Measurements from ENCODE around the gene C5orf34.
"Not testable (repeated sequence)": the region's sequence is repeated elsewhere in the genome, so short reads cannot be mapped to it uniquely, and the experiment has no call there.

The C5orf34 gene, protein sequence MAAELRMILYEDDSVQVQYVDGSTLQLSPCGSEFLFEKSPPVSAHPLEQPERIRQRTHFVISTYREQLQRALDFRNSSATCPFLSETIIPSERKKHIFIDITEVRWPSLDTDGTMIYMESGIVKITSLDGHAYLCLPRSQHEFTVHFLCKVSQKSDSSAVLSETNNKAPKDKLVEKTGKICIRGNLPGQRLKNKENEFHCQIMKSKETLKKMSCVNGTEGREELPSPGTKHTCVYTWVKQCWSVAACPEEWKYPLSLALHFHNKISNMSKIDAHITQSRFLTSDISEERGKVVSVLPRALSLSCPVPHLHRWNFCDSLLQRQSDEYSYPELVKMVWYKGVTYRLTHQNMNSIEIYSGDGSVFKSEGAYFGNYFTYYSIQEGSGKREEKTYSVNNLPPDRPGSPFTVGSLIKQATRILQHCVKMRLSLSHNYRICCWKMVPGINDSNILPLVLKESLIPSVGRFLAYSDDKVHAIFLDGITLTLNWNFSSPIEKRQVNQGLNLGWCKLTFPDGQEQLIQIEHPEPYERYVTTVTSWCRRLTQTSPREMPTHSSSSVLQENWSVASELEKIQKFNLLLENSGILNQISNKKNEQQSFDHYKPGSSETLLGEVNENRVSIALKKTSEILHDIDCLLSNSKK

DNA sequence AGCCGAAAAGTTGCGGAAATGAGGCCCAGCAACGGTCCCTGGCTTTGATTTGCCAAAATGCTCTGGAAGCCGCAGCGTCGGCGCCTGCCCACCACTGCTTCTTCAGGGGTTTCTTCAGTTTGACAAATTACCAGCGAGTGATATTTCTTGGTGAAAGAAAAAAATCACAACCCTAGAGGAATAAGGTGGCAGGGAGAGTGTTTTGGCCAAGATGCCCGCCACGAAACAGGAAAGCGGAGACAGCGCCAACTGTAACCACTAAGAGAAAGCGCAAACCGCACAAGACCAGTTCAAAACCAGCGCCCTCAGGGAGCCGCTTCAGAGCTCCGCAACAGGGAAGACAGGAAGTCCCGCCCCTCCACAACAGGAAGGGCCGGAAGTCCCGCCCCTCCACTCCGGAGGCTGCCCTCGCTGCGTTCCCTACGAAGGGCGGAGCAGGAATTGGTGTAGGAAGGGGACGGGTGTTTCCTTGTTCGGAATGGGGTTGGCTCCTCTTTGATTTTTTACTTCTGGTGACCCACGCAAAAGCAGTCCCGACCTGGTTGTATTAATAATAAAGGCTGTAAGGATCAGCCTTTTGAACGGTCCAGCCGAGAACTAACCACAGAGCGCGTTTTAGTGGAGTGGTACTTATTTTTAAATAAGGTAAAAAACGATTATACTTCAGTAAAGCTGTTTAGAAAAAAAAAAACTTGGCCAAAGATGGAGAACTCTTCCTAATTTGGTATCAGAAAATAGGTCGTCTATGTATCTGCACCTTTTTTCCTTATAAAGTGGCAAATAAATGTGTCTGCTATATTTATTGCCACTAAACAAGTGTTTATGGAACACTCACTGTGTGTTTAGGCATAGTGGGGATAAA is at the start of gene C5orf34:
C5orf34 (minus strand) TSS at position 333 of the 862 bp plus-strand sequence. CDS start 5,809 bp downstream, outside the sequence.
- Histone ChIP-seq H3K4me1 (ENCODE audit: control insufficient read depth, insufficient read depth, low read length) (peaks cover 12% of the 10 kb centered on the region; the same call in 1 of the 2 replicates), H3K9ac (ENCODE audit: low read depth, low read length) (peak within 1 kb of the TSS; percentile 93), H3K9me3 (ENCODE audit: control insufficient read depth, insufficient read depth, low read length) (peaks cover 5% of the 10 kb centered on the region; the same call in 1 of the 2 replicates), H3K27me3 (ENCODE audit: control insufficient read depth, insufficient read depth, low read length) (no peaks in the 10 kb centered on the region), H3K36me3 (ENCODE audit: control insufficient read depth, insufficient read depth, low read length) (no peaks in the 10 kb centered on the region), H3K27ac (ENCODE audit: low read depth, low read length) (peak within 1 kb of the TSS; percentile 94), H3K4me3 (ENCODE audit: low read depth, low read length) (peak within 1 kb of the TSS; percentile 83)

DNA sequence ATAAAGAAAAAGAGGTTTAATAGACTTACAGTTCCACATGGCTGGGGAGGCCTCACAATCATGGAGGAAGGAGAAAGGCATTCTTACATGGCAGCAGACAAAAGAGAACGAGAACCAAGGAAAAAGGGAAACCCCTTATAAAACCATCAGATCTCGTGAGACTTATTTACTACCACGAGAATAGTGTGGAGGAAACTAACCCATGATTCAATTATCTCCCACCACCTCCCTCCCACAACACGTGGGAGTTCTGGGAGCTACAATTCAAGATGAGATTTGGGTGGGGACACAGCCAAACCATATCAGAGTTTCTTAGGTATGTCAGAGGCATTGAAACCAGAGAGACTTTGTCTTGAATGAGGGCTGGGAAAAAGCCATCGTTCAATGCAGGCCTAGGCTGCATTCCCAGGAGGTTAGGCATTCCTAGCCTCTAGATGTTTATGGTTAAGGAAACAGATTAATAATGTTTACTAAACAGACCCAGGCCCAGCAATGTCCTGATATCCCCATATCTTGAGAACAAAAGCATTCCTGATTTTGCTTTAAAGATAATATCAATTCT is 49.4 kb upstream of the C5orf34 start:
- Histone ChIP-seq H3K27ac (ENCODE audit: low read depth, low read length) (no peak overlapping the region), H3K4me3 (ENCODE audit: low read depth, low read length) (no peak overlapping the region), H3K36me3 (ENCODE audit: control insufficient read depth, insufficient read depth, low read length) (no peaks in the 10 kb centered on the region), H3K4me1 (ENCODE audit: control insufficient read depth, insufficient read depth, low read length) (no peaks in the 10 kb centered on the region; the same call in 1 of the 2 replicates), H3K9me3 (ENCODE audit: control insufficient read depth, insufficient read depth, low read length) (no peaks in the 10 kb centered on the region), H3K27me3 (ENCODE audit: control insufficient read depth, insufficient read depth, low read length) (no peaks in the 10 kb centered on the region), H3K9ac (ENCODE audit: low read depth, low read length) (no peak overlapping the region)

DNA sequence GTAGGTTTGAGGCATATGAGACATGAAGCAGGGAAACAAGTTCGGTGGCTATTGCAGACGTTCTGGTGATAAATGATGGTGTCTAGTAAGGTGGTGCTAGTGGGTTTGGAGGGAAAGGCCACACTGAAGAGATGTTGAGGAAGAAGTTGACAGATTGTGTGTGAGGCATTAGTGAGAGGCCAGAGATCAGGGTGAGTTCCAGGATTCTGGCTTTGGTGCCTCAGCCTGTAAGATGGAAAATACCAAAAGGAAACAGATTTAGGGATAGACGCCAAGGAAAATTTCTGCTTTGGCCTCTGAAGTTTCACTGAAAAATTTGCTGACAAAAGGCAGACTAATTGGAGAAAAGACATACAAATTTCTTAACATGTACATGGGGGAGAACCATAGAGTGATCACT is 48.4 kb upstream of the C5orf34 start:
- no peak overlapping the region for H3K4me3 ChIP-seq (ENCODE audit: low read depth, low read length)
- H3K27me3 ChIP-seq (ENCODE audit: control insufficient read depth, insufficient read depth, low read length), result no peaks in the 10 kb centered on the region

GRCh38 chr5:43561356-43561755 is 46.4 kb upstream of the C5orf34 start:
- H3K36me3 ChIP-seq (ENCODE audit: control insufficient read depth, insufficient read depth, low read length), result no peaks in the 10 kb centered on the region
- no peak overlapping the region for H3K27ac ChIP-seq (ENCODE audit: low read depth, low read length)
- H3K4me3 ChIP-seq (ENCODE audit: low read depth, low read length), result no peak overlapping the region
- peaks cover 3% of the 10 kb centered on the region for H3K4me1 ChIP-seq (ENCODE audit: control insufficient read depth, insufficient read depth, low read length)
- no peak overlapping the region for H3K9ac ChIP-seq (ENCODE audit: low read depth, low read length)
- H3K9me3 ChIP-seq (ENCODE audit: control insufficient read depth, insufficient read depth, low read length), result no peaks in the 10 kb centered on the region
- H3K27me3 ChIP-seq (ENCODE audit: control insufficient read depth, insufficient read depth, low read length), result no peaks in the 10 kb centered on the region

More for the DNA sequence above, 48.4 kb upstream of the C5orf34 start:
- H3K9me3 ChIP-seq (ENCODE audit: control insufficient read depth, insufficient read depth, low read length), result no peaks in the 10 kb centered on the region
- no peaks in the 10 kb centered on the region for H3K36me3 ChIP-seq (ENCODE audit: control insufficient read depth, insufficient read depth, low read length)
- no peak overlapping the region for H3K9ac ChIP-seq (ENCODE audit: low read depth, low read length)
- no peaks in the 10 kb centered on the region; the same call in 1 of the 2 replicates for H3K4me1 ChIP-seq (ENCODE audit: control insufficient read depth, insufficient read depth, low read length)
- H3K27ac ChIP-seq (ENCODE audit: low read depth, low read length), result no peak overlapping the region

GRCh38 chr5:43560128-43560527 is 45.2 kb upstream of the C5orf34 start:
- no peaks in the 10 kb centered on the region for H3K27me3 ChIP-seq (ENCODE audit: control insufficient read depth, insufficient read depth, low read length)
- H3K9me3 ChIP-seq (ENCODE audit: control insufficient read depth, insufficient read depth, low read length), result no peaks in the 10 kb centered on the region
- peaks cover 4% of the 10 kb centered on the region for H3K36me3 ChIP-seq (ENCODE audit: control insufficient read depth, insufficient read depth, low read length)
- no peak overlapping the region for H3K9ac ChIP-seq (ENCODE audit: low read depth, low read length)
- H3K4me1 ChIP-seq (ENCODE audit: control insufficient read depth, insufficient read depth, low read length), result peaks cover 7% of the 10 kb centered on the region
- no peak overlapping the region for H3K27ac ChIP-seq (ENCODE audit: low read depth, low read length)
- H3K4me3 ChIP-seq (ENCODE audit: low read depth, low read length), result no peak overlapping the region

DNA sequence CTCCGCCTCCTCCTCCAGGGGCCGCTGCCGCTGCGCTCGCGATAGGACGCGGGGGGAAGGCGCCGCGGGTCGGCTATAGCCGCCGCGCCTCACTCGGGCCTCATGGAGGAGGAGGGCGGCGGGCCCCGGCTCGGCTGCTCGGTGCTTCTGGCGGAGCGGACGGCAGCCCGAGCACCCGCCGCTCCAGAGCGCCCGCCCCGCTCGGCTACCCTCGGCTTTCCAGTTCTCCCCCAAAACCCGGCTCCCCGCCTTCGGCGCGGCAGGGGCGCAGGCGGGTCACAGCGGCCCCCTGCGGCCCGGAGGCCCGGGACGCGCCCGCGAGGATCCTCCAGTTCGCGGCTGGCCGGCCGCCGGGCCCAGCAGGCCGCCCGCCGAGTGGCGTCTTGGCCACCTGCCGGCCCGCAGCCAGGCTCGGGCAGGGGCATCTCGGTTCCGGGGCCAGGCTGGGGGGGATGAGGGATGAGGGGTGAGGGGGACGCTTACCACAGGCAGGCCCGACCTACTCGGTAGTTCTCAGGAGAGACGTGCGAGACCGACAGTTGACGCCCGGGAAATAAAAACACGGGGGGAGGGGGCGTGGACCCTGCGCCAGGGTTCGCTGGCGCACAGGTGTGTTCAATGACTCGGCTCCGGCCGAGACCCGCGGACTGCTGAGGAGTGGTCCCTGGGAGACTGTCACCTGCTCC is 42.1 kb upstream of the C5orf34 start, which contains the start of gene PAIP1:
PAIP1 (minus strand) TSS at position 221 of the 686 bp plus-strand sequence. CDS start 231 bp downstream, outside the sequence.
- Histone ChIP-seq H3K4me1 (ENCODE audit: control insufficient read depth, insufficient read depth, low read length) (peaks cover 27% of the 10 kb centered on the region), H3K36me3 (ENCODE audit: control insufficient read depth, insufficient read depth, low read length) (peaks cover 35% of the 10 kb centered on the region), H3K9ac (ENCODE audit: low read depth, low read length) (peak within 1 kb of the TSS; percentile 98), H3K27me3 (ENCODE audit: control insufficient read depth, insufficient read depth, low read length) (no peaks in the 10 kb centered on the region), H3K27ac (ENCODE audit: low read depth, low read length) (peak within 1 kb of the TSS; percentile 97), H3K9me3 (ENCODE audit: control insufficient read depth, insufficient read depth, low read length) (no peaks in the 10 kb centered on the region), H3K4me3 (ENCODE audit: low read depth, low read length) (peak within 1 kb of the TSS; percentile 99)

DNA sequence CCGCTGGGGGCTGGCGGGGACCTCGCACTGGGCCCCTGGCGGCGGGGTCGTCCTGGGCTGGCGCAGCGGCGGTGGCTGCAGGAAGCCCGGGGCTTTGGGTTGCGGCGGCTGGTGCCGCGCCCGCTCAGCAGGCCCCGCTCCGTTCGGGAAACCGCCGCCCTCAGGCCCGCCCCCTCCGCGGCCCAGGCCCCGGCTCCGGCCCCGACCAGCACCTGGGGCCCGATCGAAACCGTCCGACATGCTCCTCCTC is 41.6 kb upstream of the C5orf34 start:
- not testable (repeated sequence) for H3K9me3 ChIP-seq (ENCODE audit: control insufficient read depth, insufficient read depth, low read length); H3K27me3 ChIP-seq (ENCODE audit: control insufficient read depth, insufficient read depth, low read length)
- peak overlapping the region; percentile 98 for H3K9ac ChIP-seq (ENCODE audit: low read depth, low read length)
- peak overlapping the region; percentile 97 for H3K27ac ChIP-seq (ENCODE audit: low read depth, low read length)
- peaks cover 40% of the 10 kb centered on the region for H3K36me3 ChIP-seq (ENCODE audit: control insufficient read depth, insufficient read depth, low read length)
- peak overlapping the region; percentile 99 for H3K4me3 ChIP-seq (ENCODE audit: low read depth, low read length)
- peaks cover 27% of the 10 kb centered on the region for H3K4me1 ChIP-seq (ENCODE audit: control insufficient read depth, insufficient read depth, low read length)

GRCh38 chr5:43555895-43556606 is 41.1 kb upstream of the C5orf34 start:
- Histone ChIP-seq H3K27me3 (ENCODE audit: control insufficient read depth, insufficient read depth, low read length) (no peaks in the 10 kb centered on the region), H3K36me3 (ENCODE audit: control insufficient read depth, insufficient read depth, low read length) (peaks cover 45% of the 10 kb centered on the region), H3K27ac (ENCODE audit: low read depth, low read length) (peak overlapping the region; percentile 97), H3K4me1 (ENCODE audit: control insufficient read depth, insufficient read depth, low read length) (peaks cover 27% of the 10 kb centered on the region), H3K9me3 (ENCODE audit: control insufficient read depth, insufficient read depth, low read length) (no peaks in the 10 kb centered on the region), H3K9ac (ENCODE audit: low read depth, low read length) (peak overlapping the region; percentile 98), H3K4me3 (ENCODE audit: low read depth, low read length) (peak overlapping the region; percentile 99)

- Histone ChIP-seq H3K9me3 (ENCODE audit: control insufficient read depth, insufficient read depth, low read length) (no peaks in the 10 kb centered on the region), H3K4me1 (ENCODE audit: control insufficient read depth, insufficient read depth, low read length) (peaks cover 27% of the 10 kb centered on the region), H3K9ac (ENCODE audit: low read depth, low read length) (no peak overlapping the region), H3K27me3 (ENCODE audit: control insufficient read depth, insufficient read depth, low read length) (no peaks in the 10 kb centered on the region), H3K4me3 (ENCODE audit: low read depth, low read length) (peak overlapping the region; percentile 99; the same call in 1 of the 2 replicates), H3K36me3 (ENCODE audit: control insufficient read depth, insufficient read depth, low read length) (peaks cover 56% of the 10 kb centered on the region), H3K27ac (ENCODE audit: low read depth, low read length) (no peak overlapping the region)
Measured at GRCh38 chr5:43554497-43554896, 39.5 kb upstream of the C5orf34 start.

GRCh38 chr5:43553381-43553780 is 38.4 kb upstream of the C5orf34 start:
- H3K9ac ChIP-seq (ENCODE audit: low read depth, low read length), result no peak overlapping the region
- no peak overlapping the region for H3K27ac ChIP-seq (ENCODE audit: low read depth, low read length)
- H3K36me3 ChIP-seq (ENCODE audit: control insufficient read depth, insufficient read depth, low read length), result peaks cover 65% of the 10 kb centered on the region
- H3K9me3 ChIP-seq (ENCODE audit: control insufficient read depth, insufficient read depth, low read length), result no peaks in the 10 kb centered on the region
- no peak overlapping the region for H3K4me3 ChIP-seq (ENCODE audit: low read depth, low read length)
- no peaks in the 10 kb centered on the region for H3K27me3 ChIP-seq (ENCODE audit: control insufficient read depth, insufficient read depth, low read length)
- peaks cover 27% of the 10 kb centered on the region for H3K4me1 ChIP-seq (ENCODE audit: control insufficient read depth, insufficient read depth, low read length)
